Upper lobe of left lung (tissue), 4 donors: ENCODE data around the gene CSH1.

Source experiments
- POLR2AphosphoS5 ChIP-seq, 2 donors: sonication (generic); formaldehyde crosslinking; IDR thresholded peaks; one replicate each; pipeline ENCODE4 v1.5.1; 2017; ENCODE audit warnings: antibody characterized with exemption in 2 of 2
- TF ChIP-seq, protein P1 (sequence below), 6 experiments: fragments of 450-650 bp in 4 of 6; fragments of 200-600 bp in 2 of 6; sonication (generic) in 2 of 6; IDR thresholded peaks; one replicate each; pipeline ENCODE4 v1.5.1; 2016 to 2019; ENCODE audit warnings: antibody characterized with exemption in 6 of 6

DNA sequence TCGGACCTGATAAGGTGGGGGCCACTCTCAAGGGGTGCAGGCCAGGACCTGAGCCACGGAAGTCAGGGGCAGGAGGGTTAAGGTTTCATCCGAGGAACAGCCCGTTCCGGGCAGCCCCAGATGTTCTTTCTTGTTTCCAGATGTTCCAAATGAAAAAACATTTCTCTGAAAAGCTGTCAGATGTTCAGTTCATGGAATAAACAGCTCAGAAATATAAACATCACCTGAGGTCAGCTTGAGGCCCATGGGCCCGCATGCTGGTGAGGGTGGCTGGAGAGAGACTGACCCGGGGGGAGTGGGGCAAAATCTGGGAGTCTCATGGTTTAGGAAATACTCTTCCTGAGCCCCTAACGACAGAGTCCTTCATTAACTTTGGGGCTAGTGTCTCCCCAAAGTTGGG, 37.2 kb upstream of the CSH1 start:
- TF ChIP-seq, protein P1, sequence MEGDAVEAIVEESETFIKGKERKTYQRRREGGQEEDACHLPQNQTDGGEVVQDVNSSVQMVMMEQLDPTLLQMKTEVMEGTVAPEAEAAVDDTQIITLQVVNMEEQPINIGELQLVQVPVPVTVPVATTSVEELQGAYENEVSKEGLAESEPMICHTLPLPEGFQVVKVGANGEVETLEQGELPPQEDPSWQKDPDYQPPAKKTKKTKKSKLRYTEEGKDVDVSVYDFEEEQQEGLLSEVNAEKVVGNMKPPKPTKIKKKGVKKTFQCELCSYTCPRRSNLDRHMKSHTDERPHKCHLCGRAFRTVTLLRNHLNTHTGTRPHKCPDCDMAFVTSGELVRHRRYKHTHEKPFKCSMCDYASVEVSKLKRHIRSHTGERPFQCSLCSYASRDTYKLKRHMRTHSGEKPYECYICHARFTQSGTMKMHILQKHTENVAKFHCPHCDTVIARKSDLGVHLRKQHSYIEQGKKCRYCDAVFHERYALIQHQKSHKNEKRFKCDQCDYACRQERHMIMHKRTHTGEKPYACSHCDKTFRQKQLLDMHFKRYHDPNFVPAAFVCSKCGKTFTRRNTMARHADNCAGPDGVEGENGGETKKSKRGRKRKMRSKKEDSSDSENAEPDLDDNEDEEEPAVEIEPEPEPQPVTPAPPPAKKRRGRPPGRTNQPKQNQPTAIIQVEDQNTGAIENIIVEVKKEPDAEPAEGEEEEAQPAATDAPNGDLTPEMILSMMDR (IDR thresholded peaks at IDR 0.05): no peak
- TF ChIP-seq POLR2AphosphoS5 (IDR thresholded peaks at IDR 0.05): no peak
